H1 (cell line): ENCODE measurements around the gene SNX25. TPM values are rescaled to one million over a fixed set of nuclear protein-coding genes. Genes with fewer than 3 reads are reported as not detected.

Source experiments
- CTCF ChIA-PET: fragments of 300-600 bp; sonication (Branson Sonifier 250); formaldehyde crosslinking; loops from one replicate; lab custom pipeline; 2021; ENCODE audit not compliant: partially characterized antibody; lab: Charles Lee
- POLR2A ChIA-PET: fragments of 300-600 bp; sonication (Branson Sonifier 250); formaldehyde crosslinking; loops from one replicate; lab custom pipeline; 2021; ENCODE audit warnings: inconsistent platforms; ENCODE audit not compliant: partially characterized antibody; lab: Charles Lee
- DNase-seq, 2 experiments: peaks; one replicate each; pipeline versions ENCODE4 v3.0.0 to v3.0.0-alpha.2; 2010 to 2022; ENCODE audit warnings: low spot score in 2 of 2, low read depth in 1 of 2, mixed read lengths in 1 of 2
- FAIRE-seq: peaks from 2 replicates; lab custom pipeline; 2011; peaks lifted over from hg19 to GRCh38; lab: Jason Lieb, UNC
- H2AFZ ChIP-seq: 2 replicates; pipeline ENCODE4 v1.8.1; 2012; ENCODE audit warnings: low read length, inconsistent platforms
- H2AK5ac ChIP-seq: 2 replicates; pipeline ENCODE4 v1.6.1; 2013; ENCODE audit warnings: low read depth, low read length
- H2BK120ac ChIP-seq: replicated peaks from 2 replicates; pipeline ENCODE3; 2013; ENCODE audit warnings: low read depth, low read length, inconsistent platforms
- H2BK12ac ChIP-seq: 2 replicates; pipeline ENCODE4 v1.6.1; 2013; ENCODE audit warnings: low read depth, low read length
- H2BK15ac ChIP-seq: 2 replicates; pipeline ENCODE4 v1.6.1; 2013; ENCODE audit warnings: low read length
- H2BK20ac ChIP-seq: 2 replicates; pipeline ENCODE4 v1.6.1; 2013; ENCODE audit warnings: low read length
- H2BK5ac ChIP-seq: 2 replicates; pipeline ENCODE4 v1.6.1; 2013; ENCODE audit warnings: low read depth, low read length
- H3K14ac ChIP-seq: 2 replicates; pipeline ENCODE4 v1.6.1; 2013; ENCODE audit warnings: inconsistent platforms; ENCODE audit not compliant: insufficient read length
- H3K18ac ChIP-seq: 2 replicates; pipeline ENCODE4 v1.6.1; 2013; ENCODE audit warnings: low read length; ENCODE audit errors: extremely low read depth
- H3K23ac ChIP-seq: 2 replicates; pipeline ENCODE4 v1.6.1; 2013; ENCODE audit warnings: inconsistent platforms; ENCODE audit not compliant: insufficient read length
- H3K23me2 ChIP-seq: 2 replicates; pipeline ENCODE4 v1.6.1; 2013; ENCODE audit warnings: low read depth, low read length
- H3K27ac ChIP-seq: 2 replicates; pipeline ENCODE4 v1.6.1; 2011; ENCODE audit warnings: low read depth, low read length, inconsistent platforms
- H3K27me3 ChIP-seq, 4 experiments: replicated peaks in 1 of 4; 1 replicate in 1 of 4; 2 replicates in 3 of 4; pipeline versions ENCODE4 v1.6.1 to v1.8.1; 2011 to 2013; ENCODE audit warnings: low read length in 3 of 4, mild to moderate bottlenecking in 3 of 4, inconsistent platforms in 2 of 4, mixed read lengths in 2 of 4, moderate library complexity in 1 of 4; ENCODE audit not compliant: control insufficient read depth in 3 of 4, insufficient read depth in 3 of 4; ENCODE audit errors: extremely low read depth in 1 of 4
- H3K36me3 ChIP-seq, 4 experiments: 2 replicates each; pipeline versions ENCODE4 v1.6.1 to v1.8.1; 2011 to 2013; ENCODE audit warnings: mild to moderate bottlenecking in 4 of 4, low read length in 3 of 4, moderate library complexity in 2 of 4, control low read depth in 1 of 4, inconsistent platforms in 1 of 4; ENCODE audit not compliant: insufficient read depth in 4 of 4, control insufficient read depth in 2 of 4
- H3K4ac ChIP-seq: replicated peaks from 2 replicates; pipeline ENCODE3; 2013; ENCODE audit warnings: low read length, low read depth, mixed read lengths, inconsistent platforms; ENCODE audit not compliant: insufficient read length
- H3K4me1 ChIP-seq, 4 experiments: replicated peaks in 1 of 4; 1 replicate in 1 of 4; 2 replicates in 3 of 4; pipeline versions ENCODE4 v1.6.1 to v1.8.1; 2011 to 2013; ENCODE audit warnings: low read length in 3 of 4, inconsistent platforms in 2 of 4, mixed read lengths in 1 of 4; ENCODE audit not compliant: insufficient read depth in 4 of 4, control insufficient read depth in 3 of 4
- H3K4me2 ChIP-seq, 2 experiments: 2 replicates each; pipeline versions ENCODE4 v1.6.1 to v1.8.1; 2011 to 2013; ENCODE audit warnings: low read depth in 2 of 2, low read length in 2 of 2, control low read depth in 1 of 2, inconsistent platforms in 1 of 2, mild to moderate bottlenecking in 1 of 2; ENCODE audit not compliant: insufficient read depth in 1 of 2
- H3K4me3 ChIP-seq, 4 experiments: fragments of 200-600, 300-600 bp in 1 of 4; sonication (generic), shearing (Covaris generic), sonication (Bioruptor Twin) in 1 of 4; 2 replicates each; pipeline versions ENCODE4 v1.5.1 to v1.8.1; 2011 to 2016; ENCODE audit warnings: low read length in 4 of 4, low read depth in 3 of 4, control low read depth in 2 of 4, inconsistent platforms in 2 of 4, mild to moderate bottlenecking in 2 of 4, mixed read lengths in 1 of 4, moderate library complexity in 1 of 4; ENCODE audit not compliant: insufficient read depth in 2 of 4; ENCODE audit errors: extremely low read depth in 1 of 4
- H3K56ac ChIP-seq: replicated peaks from 2 replicates; pipeline ENCODE3; 2013; ENCODE audit warnings: low read depth, mild to moderate bottlenecking, mixed read lengths, low read length, inconsistent platforms; ENCODE audit not compliant: insufficient read length
- H3K79me1 ChIP-seq: 2 replicates; pipeline ENCODE4 v1.6.1; 2013; ENCODE audit warnings: low read depth, low read length, control low read depth
- H3K79me2 ChIP-seq, 2 experiments: 2 replicates each; pipeline versions ENCODE4 v1.6.1 to v1.8.1; 2012 to 2013; ENCODE audit warnings: low read length in 2 of 2, mild to moderate bottlenecking in 2 of 2, inconsistent platforms in 1 of 2; ENCODE audit not compliant: insufficient read depth in 2 of 2, control insufficient read depth in 1 of 2
- H3K9ac ChIP-seq, 4 experiments: replicated peaks in 1 of 4; 1 replicate in 1 of 4; 2 replicates in 3 of 4; pipeline versions ENCODE4 v1.6.1 to v1.8.1; 2011 to 2013; ENCODE audit warnings: low read depth in 3 of 4, low read length in 3 of 4, control low read depth in 2 of 4, mild to moderate bottlenecking in 2 of 4, moderate library complexity in 2 of 4, inconsistent platforms in 1 of 4; ENCODE audit errors: extremely low read depth in 1 of 4
- H3K9me3 ChIP-seq, 2 experiments: 2 replicates each; pipeline versions ENCODE4 v1.6.1 to v1.8.1; 2012 to 2013; ENCODE audit warnings: mild to moderate bottlenecking in 2 of 2, moderate library complexity in 2 of 2, control low read depth in 1 of 2, inconsistent platforms in 1 of 2, low read depth in 1 of 2, low read length in 1 of 2, mixed read lengths in 1 of 2; ENCODE audit not compliant: insufficient read depth in 2 of 2
- H4K20me1 ChIP-seq, 2 experiments: replicated peaks in 1 of 2; 2 replicates each; pipeline versions ENCODE3 to v1.8.1; 2011 to 2013; ENCODE audit warnings: inconsistent platforms in 2 of 2, low read length in 2 of 2, mild to moderate bottlenecking in 1 of 2; ENCODE audit not compliant: insufficient read depth in 2 of 2, control insufficient read depth in 1 of 2
- H4K5ac ChIP-seq: 2 replicates; pipeline ENCODE4 v1.6.1; 2013; ENCODE audit warnings: low read length, low read depth, mixed read lengths, inconsistent platforms; ENCODE audit not compliant: insufficient read length
- H4K8ac ChIP-seq: 2 replicates; pipeline ENCODE4 v1.8.0; 2013; ENCODE audit warnings: mild to moderate bottlenecking, moderate library complexity, low read length, inconsistent platforms; ENCODE audit not compliant: insufficient read depth; ENCODE audit errors: extremely low read depth
- H4K91ac ChIP-seq: replicated peaks from 2 replicates; pipeline ENCODE3; 2013; ENCODE audit warnings: low read length, mixed read lengths, inconsistent platforms; ENCODE audit not compliant: insufficient read length
- SP2 ChIP-seq: IDR thresholded peaks from 2 replicates; pipeline ENCODE4 v1.6.1; 2012; ENCODE audit warnings: mild to moderate bottlenecking, low read length, inconsistent platforms
- WGBS, 2 experiments: shearing (Covaris generic) in 1 of 2; methylation state at CpG; one replicate each; pipeline versions ENCODE4 v1.1.6 to v1.1.7; 2013 to 2015; ENCODE audit warnings: low lambda C conversion rate in 2 of 2, mixed read lengths in 2 of 2, inconsistent platforms in 1 of 2, low coverage in 1 of 2, missing lambda C conversion rate in 1 of 2; ENCODE audit not compliant: insufficient replicate concordance in 2 of 2, insufficient coverage in 1 of 2, insufficient read length in 1 of 2; ENCODE audit errors: extremely low coverage in 1 of 2, missing lambda C conversion rate in 1 of 2; 5-methylcytosine and 5-hydroxymethylcytosine counted together
- polyA plus RNA-seq, 7 experiments: library from polyadenylated mRNA; depleted of rRNA in 3 of 7; stranded (reverse) in 5 of 7; unstranded in 2 of 7; fragments of >200 nt in 5 of 7; fragments of 200-250 nt in 2 of 7; gene quantifications; 1 replicate in 5 of 7; 2 replicates in 1 of 7; 4 replicates in 1 of 7; pipeline versions ENCODE4 v1.2.1 to v1.2.3, GENCODE V29; 2011 to 2013; ENCODE audit warnings: missing spikeins in 2 of 7, mixed read lengths in 2 of 7
- total RNA-seq: library from RNA; stranded (reverse); fragmentation: NEBNext Ultra II Directional; extraction: Animal tissue kit (Norgen Biotek cat#: 25700); gene quantifications from 2 replicates; pipeline ENCODE4 v1.2.1, GENCODE V29; 2021

The SNX25 gene
- total and polyA plus RNA-seq, 2 of the 8 experiments (the other 6 are each of a cell fraction or from before 2014, with no cell fraction given), result 5.4 to 19.9 TPM

DNA sequence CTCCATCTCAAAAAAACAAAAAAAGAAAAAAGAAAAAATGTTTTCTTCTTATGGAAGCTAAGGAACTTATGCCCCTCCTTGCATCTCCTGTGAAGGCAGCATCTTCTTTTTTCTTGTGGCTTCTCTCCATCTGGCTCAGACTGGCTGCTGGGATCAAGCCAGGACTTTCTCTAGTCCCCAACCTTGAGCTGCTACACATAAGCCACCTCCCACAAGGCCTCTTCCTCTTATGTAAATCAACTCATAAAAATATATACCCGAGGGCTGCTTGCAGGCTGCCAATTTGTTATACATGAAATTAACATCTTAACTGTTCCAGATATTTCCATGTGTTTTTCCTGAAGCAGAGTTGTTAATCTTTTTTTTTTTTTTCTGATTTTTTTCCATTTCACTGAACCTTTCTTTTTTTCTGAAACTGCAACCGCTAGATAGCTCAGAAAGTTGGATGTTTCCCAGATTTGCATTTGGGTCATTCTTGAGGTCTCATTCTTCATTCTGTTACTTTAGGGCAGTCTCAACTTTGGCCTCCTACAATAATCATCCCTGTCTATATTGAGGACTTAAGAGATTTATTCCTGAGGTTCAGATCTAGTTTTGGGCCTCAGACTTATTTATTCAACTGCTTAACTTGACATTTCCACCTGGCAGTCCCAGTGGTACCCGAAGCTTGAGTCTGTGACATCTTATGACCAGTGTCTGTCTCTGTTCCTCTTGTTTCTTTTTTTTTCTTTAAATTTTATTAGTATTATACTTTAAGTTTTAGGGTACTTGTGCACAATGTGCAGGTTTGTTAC is 10.3 kb downstream of the SNX25 start:
- Histone ChIP-seq H3K4me2 (no peak overlapping the region), H2BK120ac (no peak overlapping the region), H2BK20ac (no peak overlapping the region), H3K79me2 (peaks cover 3 to 50% of the 10 kb centered on the region in 2 experiments; a peak in 3 of 4 replicates), H3K36me3 (no peaks in the 10 kb centered on the region), H3K18ac (no peak overlapping the region), H2BK15ac (no peak overlapping the region), H3K4ac (no peak overlapping the region), H3K27ac (no peak overlapping the region), H4K5ac (no peak overlapping the region), H4K91ac (no peak overlapping the region), H3K9me3 (no peaks in the 10 kb centered on the region), H3K14ac (no peak overlapping the region), H3K27me3 (no peaks in the 10 kb centered on the region), H3K79me1 (peaks cover 3% of the 10 kb centered on the region), H3K23ac (no peak overlapping the region), H4K8ac (no peak overlapping the region), H2AFZ (no peak overlapping the region), H2BK12ac (no peak overlapping the region), H4K20me1 (peaks cover 2 to 7% of the 10 kb centered on the region in 2 experiments), H3K4me1 (peaks cover 0 to 8% (median 5%) of the 10 kb centered on the region in 4 experiments; a peak in 4 of 7 replicates), H2BK5ac (no peak overlapping the region), H3K56ac (no peak overlapping the region), H3K4me3 (no peak overlapping the region), H2AK5ac (no peak overlapping the region), H3K9ac (no peak overlapping the region), H3K23me2 (no peaks in the 10 kb centered on the region)
- ChIA-PET CTCF (no interaction called here), POLR2A (no interaction called here)
- DNase-seq (no peak), FAIRE-seq (no peak)
- 77% methylated on average over 3 of the region's 3 CpGs; no CpG with 5 or more reads in 1 of the 2 experiments for WGBS, 2 experiments
- TF ChIP-seq SP2, result no peak
